ENCODE data around the gene TTC33. TPM values are rescaled to one million over a fixed set of nuclear protein-coding genes. Genes with fewer than 3 reads are reported as not detected.

TTC33 gene
- polyA plus RNA-seq, 1 donor from 2014 or later = 73.5 TPM

GRCh38 chr5:40784027-40784653, 28.4 kb upstream of the TTC33 start:
- Histone ChIP-seq H3K4me2 (ENCODE audit: low read length) (no peak overlapping the region), H3K9ac (ENCODE audit: low read length) (no peak overlapping the region), H3K9me2 (ENCODE audit: insufficient read depth, low read length) (no peaks in the 10 kb centered on the region), H4K20me1 (ENCODE audit: insufficient read depth) (no peaks in the 10 kb centered on the region), H3K4me3 (ENCODE audit: low read length) (no peak overlapping the region), H3K27ac (ENCODE audit: low read length) (no peak overlapping the region), H3K9me3 (ENCODE audit: low read length) (peaks cover 10% of the 10 kb centered on the region), H3K27me3 (ENCODE audit: insufficient read depth, low read depth, low read length) (no peaks in the 10 kb centered on the region), H3K79me2 (replicated peaks; ENCODE audit: insufficient read depth, low read length) (peaks cover 89% of the 10 kb centered on the region), H2AFZ (ENCODE audit: low read depth, low read length) (no peak overlapping the region), H3K36me3 (ENCODE audit: insufficient read depth, low read length) (no peaks in the 10 kb centered on the region), H3F3A (ENCODE audit: insufficient read depth, low read length, poor library complexity, severe bottlenecking) (no peaks in the 10 kb centered on the region)
- no peak for TF ChIP-seq TAF1 (IDR thresholded peaks at IDR 0.05; ENCODE audit: low read depth)
- TF ChIP-seq REST (IDR thresholded peaks at IDR 0.05; ENCODE audit: borderline replicate concordance) = no peak
- no peak for TF ChIP-seq MXI1 (conservative IDR thresholded peaks at IDR 0.05; ENCODE audit: poor library complexity, severe bottlenecking)
- TF ChIP-seq RAD21 (conservative IDR thresholded peaks at IDR 0.05) = no peak
- TF ChIP-seq POLR2AphosphoS5 (IDR thresholded peaks at IDR 0.05) = no peak
- no peak for TF ChIP-seq EP300 (conservative IDR thresholded peaks at IDR 0.05; ENCODE audit: poor library complexity, severe bottlenecking)
- no peak for TF ChIP-seq EZH2 (IDR thresholded peaks at IDR 0.05; ENCODE audit: borderline replicate concordance, insufficient read depth, low read length, poor library complexity, severe bottlenecking)
- TF ChIP-seq CTCF (IDR thresholded peaks at IDR 0.05; ENCODE audit: poor library complexity, severe bottlenecking) = no peak
- no peak for TF ChIP-seq SMC3 (conservative IDR thresholded peaks at IDR 0.05; ENCODE audit: poor library complexity)

GRCh38 chr5:40781843-40782409, 26.2 kb upstream of the TTC33 start:
- Histone ChIP-seq H3K4me2 (ENCODE audit: low read length) (no peak overlapping the region), H3K27ac (ENCODE audit: low read length) (no peak overlapping the region), H3K4me3 (ENCODE audit: low read length) (no peak overlapping the region), H4K20me1 (ENCODE audit: insufficient read depth) (no peaks in the 10 kb centered on the region), H3F3A (ENCODE audit: insufficient read depth, low read length, poor library complexity, severe bottlenecking) (no peaks in the 10 kb centered on the region), H3K79me2 (replicated peaks; ENCODE audit: insufficient read depth, low read length) (peaks cover 85% of the 10 kb centered on the region), H3K9me2 (ENCODE audit: insufficient read depth, low read length) (no peaks in the 10 kb centered on the region), H3K36me3 (ENCODE audit: insufficient read depth, low read length) (no peaks in the 10 kb centered on the region), H3K27me3 (ENCODE audit: insufficient read depth, low read depth, low read length) (no peaks in the 10 kb centered on the region), H3K9me3 (ENCODE audit: low read length) (no peaks in the 10 kb centered on the region), H2AFZ (ENCODE audit: low read depth, low read length) (no peak overlapping the region), H3K9ac (ENCODE audit: low read length) (no peak overlapping the region)
- TF ChIP-seq MXI1 (conservative IDR thresholded peaks at IDR 0.05; ENCODE audit: poor library complexity, severe bottlenecking) (no peak), REST (IDR thresholded peaks at IDR 0.05; ENCODE audit: borderline replicate concordance) (no peak), POLR2AphosphoS5 (IDR thresholded peaks at IDR 0.05) (no peak), EZH2 (IDR thresholded peaks at IDR 0.05; ENCODE audit: borderline replicate concordance, insufficient read depth, low read length, poor library complexity, severe bottlenecking) (no peak), EP300 (conservative IDR thresholded peaks at IDR 0.05; ENCODE audit: poor library complexity, severe bottlenecking) (no peak), CTCF (IDR thresholded peaks at IDR 0.05; ENCODE audit: poor library complexity, severe bottlenecking) (no peak), RAD21 (conservative IDR thresholded peaks at IDR 0.05) (no peak), SMC3 (conservative IDR thresholded peaks at IDR 0.05; ENCODE audit: poor library complexity) (no peak), TAF1 (IDR thresholded peaks at IDR 0.05; ENCODE audit: low read depth) (no peak)

Data from neural cell (in vitro differentiated cells).